ENCODE results near the gene RFLNA.

Gene RFLNA

GRCh38 chr12:124336742-124337520 is 42.0 kb downstream of the RFLNA start:
- DNase-seq (ENCODE audit: low spot score) (no peak), FAIRE-seq (no peak)

- no peak for FAIRE-seq
- no peak for DNase-seq (ENCODE audit: low spot score)
These were observed 42.7 kb downstream of the RFLNA start for GRCh38 chr12:124337622-124338021.

GRCh38 chr12:124338448-124338847 is 43.6 kb downstream of the RFLNA start:
- DNase-seq (ENCODE audit: low spot score): peak; percentile 33
- FAIRE-seq: no peak

GRCh38 chr12:124338876-124339603 is 44.1 kb downstream of the RFLNA start:
- DNase-seq (ENCODE audit: low spot score) (no peak), FAIRE-seq (peak; percentile 35)

GRCh38 chr12:124340080-124340900 is 45.4 kb downstream of the RFLNA start:
- FAIRE-seq: no peak
- DNase-seq (ENCODE audit: low spot score): no peak

DNA sequence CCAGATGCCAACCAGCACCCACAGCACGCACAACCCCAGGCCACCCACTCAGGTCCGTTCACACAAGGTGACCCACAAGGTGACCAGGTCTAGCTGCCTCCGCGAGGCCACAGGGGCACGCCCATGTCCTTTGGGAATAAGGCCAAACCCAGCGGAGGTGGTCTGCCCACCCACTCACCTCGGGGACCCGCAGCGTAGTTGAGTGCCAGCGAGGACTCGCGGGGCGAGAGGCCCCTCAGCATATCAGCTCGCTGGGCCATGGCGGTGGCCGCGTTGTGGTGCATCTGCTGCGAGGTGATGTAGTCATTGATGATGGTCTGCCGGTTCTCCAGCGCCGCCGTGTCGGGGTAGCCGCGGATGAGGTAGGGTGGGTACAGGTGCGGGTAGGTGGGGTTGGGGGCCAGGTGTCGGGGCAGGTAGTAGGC is 46.8 kb downstream of the RFLNA start:
- DNase-seq (ENCODE audit: low spot score) (no peak), FAIRE-seq (peak; percentile 67)

- no peak for FAIRE-seq
These were observed 49.1 kb downstream of the RFLNA start for GRCh38 chr12:124344022-124344421.

DNA sequence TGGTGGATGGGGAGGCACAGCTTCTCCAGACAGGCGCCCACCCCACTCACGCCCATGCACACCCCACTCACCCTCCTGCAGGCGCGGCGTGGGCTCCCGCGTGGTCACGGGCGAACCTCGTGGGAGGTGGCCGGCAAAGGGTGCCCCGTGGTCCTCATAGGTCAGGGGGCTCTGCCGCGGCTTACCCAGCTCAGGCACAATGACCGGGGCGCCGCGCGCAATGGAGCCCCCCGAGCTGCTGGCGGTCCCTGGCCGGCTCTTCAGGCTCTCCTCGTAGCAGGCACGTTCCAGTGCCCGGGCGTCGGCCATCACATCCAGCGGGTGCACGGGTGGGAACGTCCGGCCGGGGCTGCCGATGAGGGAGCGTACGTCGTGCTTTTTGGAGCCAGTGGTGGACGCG is 49.6 kb downstream of the RFLNA start:
- FAIRE-seq (no peak), DNase-seq (ENCODE audit: low spot score) (no peak)

More at GRCh38 chr12:124344022-124344421, 49.1 kb downstream of the RFLNA start:
- DNase-seq (ENCODE audit: low spot score): no peak

DNA sequence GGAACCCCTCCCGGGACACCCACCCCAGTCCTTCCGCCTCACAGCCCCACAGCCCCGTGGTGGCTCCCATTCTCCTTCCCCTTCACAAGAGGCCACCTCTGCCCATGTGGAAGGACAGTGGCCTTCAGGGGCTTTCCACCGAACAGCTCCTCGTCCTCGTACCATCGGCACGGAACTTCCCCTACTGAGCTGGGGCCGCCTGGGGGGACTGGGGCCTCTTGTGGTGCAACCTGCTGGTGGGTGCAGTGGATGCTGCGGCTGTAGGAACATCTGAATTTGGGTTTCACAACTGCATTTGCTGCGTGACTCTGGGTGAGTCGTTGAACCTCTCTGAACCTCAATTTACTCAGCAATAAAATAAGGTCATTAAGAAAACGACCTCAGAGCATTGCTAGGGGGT is 50.9 kb downstream of the RFLNA start:
- DNase-seq (ENCODE audit: low spot score) (no peak), FAIRE-seq (no peak)

GRCh38 chr12:124346425-124347168 is 51.7 kb downstream of the RFLNA start:
- no peak for DNase-seq (ENCODE audit: low spot score)
- no peak for FAIRE-seq

DNA sequence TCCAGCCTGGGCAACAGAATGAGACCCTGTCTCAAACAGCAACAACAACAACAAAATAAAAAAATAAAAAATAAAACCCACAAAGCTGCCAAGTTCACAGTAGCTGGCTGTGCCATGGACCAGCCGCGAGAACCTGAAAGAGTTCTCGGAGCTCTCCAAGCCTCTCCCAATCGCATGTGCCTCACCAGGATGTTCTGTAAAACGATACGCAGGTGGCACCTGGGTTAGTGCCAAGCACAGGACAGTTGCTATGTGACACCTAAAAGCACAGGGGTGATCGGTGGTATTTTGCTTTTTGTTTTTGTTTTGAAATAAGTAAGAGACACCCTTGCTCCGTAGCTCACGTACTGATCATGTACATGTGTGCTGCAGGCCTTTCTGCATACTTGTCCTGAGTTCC is 52.4 kb downstream of the RFLNA start:
- DNase-seq (ENCODE audit: low spot score) (no peak), FAIRE-seq (no peak)

DNA sequence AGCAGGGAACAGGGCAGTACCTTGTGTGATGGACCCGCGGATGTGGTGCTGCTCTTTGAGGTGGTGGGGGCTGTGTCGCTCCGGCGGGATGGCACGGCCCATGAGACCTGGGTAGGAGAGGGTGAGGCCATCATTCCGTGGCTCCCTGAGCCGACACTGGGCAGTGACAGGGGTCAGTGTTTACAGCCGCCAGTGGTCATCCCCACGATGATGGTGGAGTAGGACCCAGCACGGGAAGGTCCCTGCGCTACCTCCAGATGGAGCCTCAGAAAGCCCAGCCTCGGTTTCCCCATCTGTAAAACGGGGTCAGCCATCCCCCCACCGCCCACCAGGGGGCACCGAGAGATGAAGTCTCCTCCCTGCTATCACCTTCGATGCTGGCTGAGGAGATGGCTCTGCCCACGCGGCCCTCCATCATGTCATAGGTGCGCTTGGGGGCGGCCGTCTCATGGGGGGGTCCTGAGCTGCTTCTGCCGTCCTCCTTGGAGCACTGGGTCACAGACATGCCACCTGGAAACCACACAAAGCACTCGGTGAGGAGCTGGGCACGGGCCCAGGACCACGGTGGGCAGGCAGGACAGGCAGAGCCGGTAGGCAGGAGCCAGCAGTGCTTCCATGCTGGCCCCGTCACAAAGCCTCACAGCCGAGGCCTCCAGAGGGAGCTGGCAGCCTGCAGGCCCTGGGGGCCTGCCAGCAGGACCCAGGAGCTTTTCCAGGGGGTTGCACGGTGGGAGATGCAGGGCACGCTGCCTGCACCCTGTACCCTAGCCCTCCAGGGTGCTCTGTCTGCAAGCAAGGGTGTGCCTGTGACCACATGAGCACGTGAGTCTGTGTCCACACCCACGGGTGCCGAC is 53.1 kb downstream of the RFLNA start:
- FAIRE-seq (peak; percentile 79), DNase-seq (ENCODE audit: low spot score) (no peak)

DNA sequence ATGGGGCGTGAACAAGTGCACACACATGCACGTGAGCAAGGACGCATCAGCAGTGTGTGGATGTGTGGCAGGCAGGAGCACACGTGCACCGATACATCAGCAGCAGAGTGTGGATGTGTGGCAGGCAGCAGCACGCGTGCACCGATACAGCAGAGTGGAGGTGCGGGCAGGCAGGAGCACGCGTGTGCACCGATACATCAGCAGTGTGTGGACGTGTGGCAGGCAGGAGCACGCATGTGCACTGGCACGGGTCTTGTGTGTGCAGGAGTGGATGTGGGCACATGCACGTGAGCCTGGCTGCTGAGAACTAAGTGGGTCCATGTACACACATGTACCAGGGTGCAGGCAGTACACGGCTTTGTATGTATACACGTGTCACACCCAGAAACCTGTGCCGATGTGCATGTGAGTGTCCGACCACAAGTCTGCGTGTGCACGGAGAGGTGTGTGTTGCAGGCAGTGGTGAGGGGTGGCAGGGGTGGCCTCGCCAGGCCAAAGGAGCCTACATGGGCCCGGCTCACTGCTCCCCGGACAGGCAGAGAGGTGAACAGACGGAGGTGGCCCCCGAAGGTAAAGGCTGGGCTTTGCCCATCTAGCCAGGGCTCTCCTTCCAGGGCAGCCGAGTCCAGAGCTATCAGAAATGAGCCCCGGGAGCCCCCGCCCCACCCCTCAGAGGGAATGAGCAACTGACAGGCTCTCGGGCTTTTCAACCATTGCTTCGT is 53.9 kb downstream of the RFLNA start:
- FAIRE-seq: peak; percentile 83
- no peak for DNase-seq (ENCODE audit: low spot score)

DNA sequence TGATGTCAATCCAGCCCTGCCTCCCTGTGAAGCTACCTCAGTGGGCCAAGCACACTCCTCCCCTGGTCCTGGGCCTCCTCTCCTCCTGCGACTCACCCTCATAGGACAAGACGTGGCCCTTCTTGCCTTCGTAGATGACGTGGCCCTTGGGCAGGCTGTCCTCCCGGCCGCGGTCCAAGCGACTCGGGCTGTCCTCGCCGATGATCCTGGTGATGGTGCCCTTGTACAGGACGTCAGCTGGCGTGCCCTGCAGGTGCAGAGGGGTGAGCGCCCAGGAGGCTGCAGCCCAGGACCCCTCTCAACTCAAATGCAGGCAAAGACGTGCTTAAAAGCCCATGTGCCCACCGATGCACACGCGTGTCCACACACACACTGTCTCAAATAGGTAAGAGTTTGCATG is 55.6 kb downstream of the RFLNA start:
- FAIRE-seq (no peak), DNase-seq (ENCODE audit: low spot score) (no peak)

DNA sequence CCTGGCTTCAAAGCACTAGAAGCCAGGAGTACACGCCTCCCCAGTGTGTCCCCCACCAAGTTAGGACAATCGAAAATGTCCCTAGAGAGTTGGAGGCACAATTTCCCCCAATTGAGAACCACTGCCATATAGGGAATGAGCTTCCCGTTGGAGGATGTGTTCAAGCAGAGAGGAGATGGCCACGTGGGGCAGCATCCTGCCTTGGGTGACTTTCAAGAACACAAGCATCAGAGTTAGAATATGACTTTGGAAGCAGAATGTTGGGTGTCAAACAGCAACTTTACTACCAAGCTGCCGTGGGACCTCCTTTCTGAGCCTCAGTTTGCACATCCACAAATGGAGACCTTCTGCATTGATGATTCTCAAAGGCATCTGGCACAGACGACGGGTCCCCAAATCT is 56.5 kb downstream of the RFLNA start:
- DNase-seq (ENCODE audit: low spot score): no peak
- no peak for FAIRE-seq

DNA sequence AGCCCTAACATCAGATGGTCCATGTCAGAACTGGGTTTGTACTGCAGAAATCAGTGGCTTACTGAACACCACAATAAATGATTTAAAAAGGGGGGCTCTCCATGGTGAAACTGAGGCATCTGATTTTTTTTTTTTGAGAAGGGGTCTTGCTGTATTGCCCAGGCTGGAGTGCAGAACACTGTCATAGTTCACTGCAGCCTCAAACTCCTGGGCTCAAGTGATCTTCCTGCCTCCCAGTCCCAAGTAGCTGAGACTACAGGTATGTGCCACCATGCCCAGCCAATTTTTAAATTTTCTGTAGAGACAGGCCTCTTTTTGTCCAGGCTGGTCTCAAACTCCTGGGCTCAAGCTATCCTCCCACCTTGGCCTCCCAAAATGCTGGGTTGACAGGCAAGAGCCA is 57.4 kb downstream of the RFLNA start:
- DNase-seq (ENCODE audit: low spot score) (no peak), FAIRE-seq (no peak)

GRCh38 chr12:124352839-124353238 is 57.9 kb downstream of the RFLNA start:
- FAIRE-seq: no peak
- no peak for DNase-seq (ENCODE audit: low spot score)

- no peak for FAIRE-seq
- DNase-seq (ENCODE audit: low spot score): no peak
These were observed 59.5 kb downstream of the RFLNA start for GRCh38 chr12:124354400-124354799.

DNA sequence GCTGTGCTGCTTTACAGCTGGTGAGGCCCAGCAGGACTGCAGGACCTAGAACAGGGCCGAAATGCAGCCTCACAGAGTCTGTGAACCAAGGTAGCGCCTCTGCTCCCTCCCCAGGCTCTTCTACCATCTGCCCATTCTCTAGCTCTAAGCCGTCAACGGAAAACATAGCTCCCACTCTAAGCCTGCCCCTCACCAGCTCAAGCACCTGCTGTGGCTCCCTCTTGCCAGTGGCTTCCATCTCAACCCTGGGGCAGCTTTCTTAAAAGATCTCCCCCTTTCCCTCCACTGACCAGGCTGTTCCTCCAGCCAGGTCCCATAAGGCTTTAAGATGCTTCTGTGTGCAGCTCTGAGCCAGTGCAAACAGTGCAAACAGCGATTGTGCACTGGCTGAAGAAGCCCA is 61.3 kb downstream of the RFLNA start:
- no peak for DNase-seq (ENCODE audit: low spot score)
- no peak for FAIRE-seq

DNA sequence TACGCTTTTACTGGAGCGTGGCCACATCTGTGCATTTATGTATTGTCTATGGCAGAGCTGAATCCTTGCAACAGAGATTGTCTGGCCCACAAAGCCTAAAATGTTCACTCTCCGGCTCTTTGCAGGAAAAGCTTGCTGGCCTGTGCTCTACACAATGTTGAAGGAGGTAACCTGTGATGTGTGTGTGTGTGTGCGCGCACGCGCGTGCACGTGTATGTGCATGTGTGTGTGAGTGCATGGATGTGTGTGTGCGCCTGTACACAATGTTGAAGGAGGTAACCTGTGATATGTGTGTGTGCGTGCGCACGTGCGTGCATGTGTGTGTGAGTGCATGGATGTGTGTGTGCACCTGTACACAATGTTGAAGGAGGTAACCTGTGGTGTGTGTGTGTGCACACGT is 62.7 kb downstream of the RFLNA start:
- no peak for FAIRE-seq

More for the DNA sequence above, 62.7 kb downstream of the RFLNA start:
- DNase-seq (ENCODE audit: low spot score): no peak
